ENCODE data around the gene SREBF2. TPM values are rescaled to one million over a fixed set of nuclear protein-coding genes. Genes with fewer than 3 reads are reported as not detected.

The SREBF2 gene
- total RNA-seq, 2 experiments from 2014 or later, result 167 to 312 TPM

- DNase-seq (ENCODE audit: low spot score), result peak; percentile 68
- Histone ChIP-seq H3K9me2 (ENCODE audit: insufficient read depth, low read length) (no peaks in the 10 kb centered on the region), H3K4me3 (ENCODE audit: low read depth, low read length, poor library complexity, severe bottlenecking) (peak overlapping the region; percentile 25), H2AFZ (ENCODE audit: low read length) (no peak overlapping the region), H4K20me1 (ENCODE audit: insufficient read depth, low read length) (peaks cover 40% of the 10 kb centered on the region), H3K9me3 (ENCODE audit: low read length) (no peaks in the 10 kb centered on the region), H3K4me2 (ENCODE audit: low read length) (peak overlapping the region; percentile 72), H3K79me2 (ENCODE audit: insufficient read depth, low read depth, low read length) (peaks cover 100% of the 10 kb centered on the region), H3K36me3 (ENCODE audit: insufficient read depth, low read length) (peaks cover 90% of the 10 kb centered on the region), H3K4me1 (ENCODE audit: insufficient read depth, low read length, poor library complexity, severe bottlenecking) (peaks cover 93% of the 10 kb centered on the region), H3K27ac (ENCODE audit: low read depth, low read length, poor library complexity, severe bottlenecking) (peak overlapping the region; percentile 57)
- intact Hi-C loops (cut with micrococcal nuclease; ENCODE audit: unreplicated experiment), result no loop called here
- TF ChIP-seq CTCF (conservative IDR thresholded peaks at IDR 0.05; ENCODE audit: low read length) (no peak), EZH2phosphoT487 (IDR thresholded peaks at IDR 0.05; ENCODE audit: borderline replicate concordance, low read depth, low read length) (no peak)
- CTCF ChIA-PET (ENCODE audit: unreplicated experiment), result interaction anchor here (0.6 to 1.5 kb wide), 2 partner anchors 15 to 44 kb away, joined by 3 read pairs; no protein-coding TSS in a partner anchor
- BruUV-seq (replicated peaks), result no TSS peak
- POLR2A ChIA-PET, result interaction anchor here (0.7 to 2.8 kb wide), 4 partner anchors 9 to 97 kb away, joined by 3 to 16 read pairs (median 6); partner anchors contain the start of gene SREBF2
Measured at GRCh38 chr22:41844036-41844435, 11.1 kb downstream of the SREBF2 start.

DNA sequence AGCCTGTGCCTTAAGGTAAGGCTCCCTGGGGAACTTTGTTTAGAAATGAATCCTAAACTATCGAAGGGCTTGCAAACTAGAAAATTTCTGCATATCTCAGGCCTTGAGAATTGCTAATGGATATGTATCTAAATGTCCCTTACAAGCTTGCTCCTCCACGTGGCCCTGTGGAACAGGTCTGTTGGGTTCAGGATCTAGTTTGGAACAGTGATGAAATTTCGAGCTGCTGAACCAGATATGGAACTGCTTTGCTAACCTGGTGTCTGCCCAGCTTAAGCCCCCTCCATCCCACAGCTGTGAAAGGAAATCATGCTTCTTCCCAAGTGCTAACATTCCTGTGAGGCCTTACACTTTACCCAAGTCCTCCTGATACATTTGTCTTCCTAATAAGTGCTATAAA, 11.6 kb downstream of the SREBF2 start:
- peaks cover 41% of the 10 kb centered on the region for H4K20me1 ChIP-seq (ENCODE audit: insufficient read depth, low read length)
- H3K27ac ChIP-seq (ENCODE audit: low read depth, low read length, poor library complexity, severe bottlenecking), result peak overlapping the region; percentile 57
- intact Hi-C loops (cut with micrococcal nuclease; ENCODE audit: unreplicated experiment), result no loop called here
- H3K4me2 ChIP-seq (ENCODE audit: low read length), result peak overlapping the region; percentile 72
- POLR2A ChIA-PET, result interaction anchor here (0.7 to 2.8 kb wide), 4 partner anchors 9 to 98 kb away, joined by 3 to 16 read pairs (median 6); partner anchors contain the start of gene SREBF2
- BruUV-seq (replicated peaks), result no TSS peak
- H3K4me3 ChIP-seq (ENCODE audit: low read depth, low read length, poor library complexity, severe bottlenecking), result peak overlapping the region; percentile 25
- CTCF ChIA-PET (ENCODE audit: unreplicated experiment), result interaction anchor here (1.5 kb wide), 1 partner anchor 14 kb away, joined by 3 read pairs; no protein-coding TSS in a partner anchor
- no peak for TF ChIP-seq CTCF (conservative IDR thresholded peaks at IDR 0.05; ENCODE audit: low read length)
- TF ChIP-seq EZH2phosphoT487 (IDR thresholded peaks at IDR 0.05; ENCODE audit: borderline replicate concordance, low read depth, low read length), result no peak
- H3K4me1 ChIP-seq (ENCODE audit: insufficient read depth, low read length, poor library complexity, severe bottlenecking), result peaks cover 88% of the 10 kb centered on the region
- peaks cover 90% of the 10 kb centered on the region for H3K36me3 ChIP-seq (ENCODE audit: insufficient read depth, low read length)
- no peak overlapping the region for H2AFZ ChIP-seq (ENCODE audit: low read length)
- peaks cover 100% of the 10 kb centered on the region for H3K79me2 ChIP-seq (ENCODE audit: insufficient read depth, low read depth, low read length)
- H3K9me3 ChIP-seq (ENCODE audit: low read length), result no peaks in the 10 kb centered on the region
- no peaks in the 10 kb centered on the region for H3K9me2 ChIP-seq (ENCODE audit: insufficient read depth, low read length)
- DNase-seq (ENCODE audit: low spot score), result no peak
